AG04449 (cell line): ENCODE measurements around the gene PRICKLE3.

Experiments
- CTCF ChIA-PET: fragments of 350-600 bp; formaldehyde crosslinking; extraction: SDS; loops from one replicate; lab custom pipeline; 2021; ENCODE audit warnings: antibody characterized with exemption; lab: Yijun Ruan, JAX
- POLR2A ChIA-PET: fragments of 400-600, 350-600 bp; formaldehyde crosslinking; extraction: SDS; loops from one replicate; lab custom pipeline; 2020; ENCODE audit warnings: antibody characterized with exemption, inconsistent platforms; lab: Yijun Ruan, JAX
- DNase-seq: peaks from one replicate; pipeline ENCODE4 v3.0.0-alpha.2; 2010; ENCODE audit warnings: low read depth, low spot score
- H3K4me3 ChIP-seq: 2 replicates; pipeline ENCODE4 v1.5.1; 2011; ENCODE audit warnings: low read depth, mild to moderate bottlenecking, control low read depth, low read length
- TF ChIP-seq, protein P1 (sequence below): IDR thresholded peaks from one replicate; pipeline ENCODE4 v1.5.1; 2011; ENCODE audit warnings: mild to moderate bottlenecking, moderate library complexity, low read length, control low read depth, inconsistent platforms; ENCODE audit not compliant: insufficient read depth; ENCODE audit errors: missing control alignments

Gene PRICKLE3

GRCh38 chrX:49179358-49179757 lies 6.8 kb downstream of the PRICKLE3 start:
- POLR2A ChIA-PET, result no interaction called here
- no peak overlapping the region for H3K4me3 ChIP-seq
- DNase-seq, result no peak
- CTCF ChIA-PET, result interaction anchor here (0.5 to 1.9 kb wide), 3 partner anchors 13 to 22 kb away, joined by 3 to 6 read pairs (median 3); no protein-coding TSS in a partner anchor
- TF ChIP-seq, protein P1, sequence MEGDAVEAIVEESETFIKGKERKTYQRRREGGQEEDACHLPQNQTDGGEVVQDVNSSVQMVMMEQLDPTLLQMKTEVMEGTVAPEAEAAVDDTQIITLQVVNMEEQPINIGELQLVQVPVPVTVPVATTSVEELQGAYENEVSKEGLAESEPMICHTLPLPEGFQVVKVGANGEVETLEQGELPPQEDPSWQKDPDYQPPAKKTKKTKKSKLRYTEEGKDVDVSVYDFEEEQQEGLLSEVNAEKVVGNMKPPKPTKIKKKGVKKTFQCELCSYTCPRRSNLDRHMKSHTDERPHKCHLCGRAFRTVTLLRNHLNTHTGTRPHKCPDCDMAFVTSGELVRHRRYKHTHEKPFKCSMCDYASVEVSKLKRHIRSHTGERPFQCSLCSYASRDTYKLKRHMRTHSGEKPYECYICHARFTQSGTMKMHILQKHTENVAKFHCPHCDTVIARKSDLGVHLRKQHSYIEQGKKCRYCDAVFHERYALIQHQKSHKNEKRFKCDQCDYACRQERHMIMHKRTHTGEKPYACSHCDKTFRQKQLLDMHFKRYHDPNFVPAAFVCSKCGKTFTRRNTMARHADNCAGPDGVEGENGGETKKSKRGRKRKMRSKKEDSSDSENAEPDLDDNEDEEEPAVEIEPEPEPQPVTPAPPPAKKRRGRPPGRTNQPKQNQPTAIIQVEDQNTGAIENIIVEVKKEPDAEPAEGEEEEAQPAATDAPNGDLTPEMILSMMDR, result no peak

GRCh38 chrX:49178537-49178936 lies 7.6 kb downstream of the PRICKLE3 start:
- TF ChIP-seq, protein P1, result no peak
- POLR2A ChIA-PET, result no interaction called here
- CTCF ChIA-PET, result interaction anchor here (0.5 kb wide), 1 partner anchor 21 kb away, joined by 3 read pairs; no protein-coding TSS in a partner anchor
- DNase-seq, result no peak
- no peak overlapping the region for H3K4me3 ChIP-seq

GRCh38 chrX:49177873-49178480 lies 8.2 kb downstream of the PRICKLE3 start:
- CTCF ChIA-PET, result interaction anchor here (0.7 to 1.2 kb wide), 2 partner anchors 14 to 136 kb away, joined by 3 read pairs; no protein-coding TSS in a partner anchor

GRCh38 chrX:49177338-49177833 lies 8.8 kb downstream of the PRICKLE3 start:
- CTCF ChIA-PET, result interaction anchor here (0.7 to 1.2 kb wide), 2 partner anchors 13 to 136 kb away, joined by 3 read pairs; no protein-coding TSS in a partner anchor
- DNase-seq, result no peak
- TF ChIP-seq, protein P1, result no peak
- POLR2A ChIA-PET, result no interaction called here
- no peak overlapping the region for H3K4me3 ChIP-seq

More at GRCh38 chrX:49177873-49178480, 8.2 kb downstream of the PRICKLE3 start:
- TF ChIP-seq, protein P1, result no peak
- POLR2A ChIA-PET, result no interaction called here
- no peak for DNase-seq
- no peak overlapping the region for H3K4me3 ChIP-seq

GRCh38 chrX:49176421-49177326 lies 9.5 kb downstream of the PRICKLE3 start:
- H3K4me3 ChIP-seq, result no peak overlapping the region
- TF ChIP-seq, protein P1, result no peak
- ChIA-PET CTCF (interaction anchor here (1.2 kb wide), 1 partner anchor 12 kb away, joined by 3 read pairs; no protein-coding TSS in a partner anchor), POLR2A (no interaction called here)
- no peak for DNase-seq
